GM10248 (cell line): ENCODE results near the gene TMEM238L.

Experiments
- CTCF ChIA-PET: fragments of 300-600 bp; sonication (Branson Sonifier 250); formaldehyde crosslinking; extraction: SDS; loops from one replicate; lab custom pipeline; 2021; ENCODE audit warnings: antibody characterized with exemption; lab: Yijun Ruan, JAX
- POLR2A ChIA-PET: fragments of 350-650 bp; sonication (Branson Sonifier 250); formaldehyde crosslinking; extraction: SDS; loops from one replicate; lab custom pipeline; 2020; ENCODE audit warnings: antibody characterized with exemption; lab: Yijun Ruan, JAX
- DNase-seq: peaks from one replicate; pipeline ENCODE4 v3.0.0; 2012; ENCODE audit errors: extremely low spot score
- CTCF ChIP-seq: IDR thresholded peaks from 2 replicates; pipeline ENCODE4 v1.5.1; 2012; ENCODE audit warnings: mild to moderate bottlenecking, low read depth; ENCODE audit errors: extremely low read depth, missing control alignments, control extremely low read depth

Gene TMEM238L

GRCh38 chr17:10754861-10755591, 48.9 kb downstream of the TMEM238L start:
- no peak for TF ChIP-seq CTCF
- DNase-seq: no peak
- POLR2A ChIA-PET: no interaction called here
- CTCF ChIA-PET: interaction anchor here (1.9 kb wide), 1 partner anchor 18 kb away, joined by 5 read pairs; no protein-coding TSS in a partner anchor

- CTCF ChIA-PET: interaction anchor here (1.9 kb wide), 1 partner anchor 17 kb away, joined by 5 read pairs; no protein-coding TSS in a partner anchor
- peak; percentile 38 for TF ChIP-seq CTCF
- peak; percentile 32 for DNase-seq
- POLR2A ChIA-PET: no interaction called here
These were observed 49.8 kb downstream of the TMEM238L start for GRCh38 chr17:10754109-10754508.

- ChIA-PET POLR2A (no interaction called here), CTCF (no interaction called here)
- no peak for TF ChIP-seq CTCF
- no peak for DNase-seq
These were observed 51.2 kb downstream of the TMEM238L start for GRCh38 chr17:10752696-10753095.

- ChIA-PET CTCF (no interaction called here), POLR2A (no interaction called here)
- no peak for DNase-seq
- TF ChIP-seq CTCF: no peak
These were observed 52.3 kb downstream of the TMEM238L start for GRCh38 chr17:10751563-10751962.

- TF ChIP-seq CTCF: no peak
- no peak for DNase-seq
- ChIA-PET POLR2A (no interaction called here), CTCF (interaction anchor here (1.2 kb wide), 1 partner anchor 15 kb away, joined by 4 read pairs; no protein-coding TSS in a partner anchor)
These were observed 53.7 kb downstream of the TMEM238L start for GRCh38 chr17:10750210-10750609.

GRCh38 chr17:10748531-10749181, 55.2 kb downstream of the TMEM238L start:
- no peak for DNase-seq
- TF ChIP-seq CTCF: no peak
- ChIA-PET CTCF (interaction anchor here (2.3 to 2.9 kb wide), 2 partner anchors 8 to 12 kb away, joined by 8 to 19 read pairs; no protein-coding TSS in a partner anchor), POLR2A (no interaction called here)
